ENCODE results near the gene FARP1. TPM values are rescaled to one million over a fixed set of nuclear protein-coding genes. Genes with fewer than 3 reads are reported as not detected.

FARP1 gene
- total and polyA plus RNA-seq, 2 of the 8 experiments (the other 6 are each of a cell fraction or from before 2014, with no cell fraction given): 24.7 to 104 TPM

- Histone ChIP-seq H3K4me2 (ENCODE audit: insufficient read depth in 1 of 2, low read depth in 2 of 2, low read length in 2 of 2) (no peak overlapping the region), H4K91ac (replicated peaks; ENCODE audit: insufficient read length, low read length) (no peak overlapping the region), H4K5ac (ENCODE audit: insufficient read length, low read depth, low read length) (no peak overlapping the region), H3K14ac (ENCODE audit: insufficient read length) (no peak overlapping the region), H3K36me3 (ENCODE audit: control insufficient read depth in 2 of 4, insufficient read depth in 4 of 4, low read length in 3 of 4) (peaks cover 0 to 7% (median under 1%) of the 10 kb centered on the region in 4 experiments; a peak in 1 of 8 replicates), H3K27ac (ENCODE audit: low read depth, low read length) (no peak overlapping the region), H2BK15ac (ENCODE audit: low read length) (no peak overlapping the region), H3K56ac (replicated peaks; ENCODE audit: insufficient read length, low read depth, low read length) (no peak overlapping the region), H2BK5ac (ENCODE audit: low read depth, low read length) (no peak overlapping the region), H3K79me1 (ENCODE audit: low read depth, low read length) (peaks cover 28% of the 10 kb centered on the region), H2BK12ac (ENCODE audit: low read depth, low read length) (no peak overlapping the region), H3K4me1 (replicated peaks in 1 of 4; ENCODE audit: control insufficient read depth in 3 of 4, insufficient read depth in 4 of 4, low read length in 3 of 4) (peaks cover 6 to 18% (median 14%) of the 10 kb centered on the region in 4 experiments), H3K9ac (replicated peaks in 1 of 4; ENCODE audit: extremely low read depth in 1 of 4, low read depth in 3 of 4, low read length in 3 of 4) (no peak overlapping the region), H3K4me3 (ENCODE audit: extremely low read depth in 1 of 4, insufficient read depth in 2 of 4, low read depth in 3 of 4, low read length in 4 of 4) (no peak overlapping the region), H3K79me2 (ENCODE audit: control insufficient read depth in 1 of 2, insufficient read depth in 2 of 2, low read length in 2 of 2) (peaks cover 12 to 88% of the 10 kb centered on the region in 2 experiments; a peak in 3 of 4 replicates), H3K27me3 (replicated peaks in 1 of 4; ENCODE audit: control insufficient read depth in 3 of 4, extremely low read depth in 1 of 4, insufficient read depth in 3 of 4, low read length in 3 of 4) (no peaks in the 10 kb centered on the region), H3K18ac (ENCODE audit: extremely low read depth, low read length) (no peak overlapping the region), H3K4ac (replicated peaks; ENCODE audit: insufficient read length, low read depth, low read length) (no peak overlapping the region), H3K9me3 (ENCODE audit: insufficient read depth in 2 of 2, low read depth in 1 of 2, low read length in 1 of 2) (no peaks in the 10 kb centered on the region), H3K23ac (ENCODE audit: insufficient read length) (no peak overlapping the region), H2BK20ac (ENCODE audit: low read length) (no peak overlapping the region), H2BK120ac (replicated peaks; ENCODE audit: low read depth, low read length) (no peak overlapping the region), H2AK5ac (ENCODE audit: low read depth, low read length) (no peak overlapping the region), H2AFZ (ENCODE audit: low read length) (no peak overlapping the region), H4K20me1 (replicated peaks in 1 of 2; ENCODE audit: control insufficient read depth in 1 of 2, insufficient read depth in 2 of 2, low read length in 2 of 2) (peaks cover 18 to 22% of the 10 kb centered on the region in 2 experiments), H4K8ac (ENCODE audit: extremely low read depth, insufficient read depth, low read length) (no peak overlapping the region), H3K23me2 (ENCODE audit: low read depth, low read length) (no peaks in the 10 kb centered on the region)
- CTCF ChIA-PET (ENCODE audit: partially characterized antibody): interaction anchor here (0.7 to 3.7 kb wide), 5 partner anchors 17 to 116 kb away, joined by 3 to 14 read pairs (median 4); no protein-coding TSS in a partner anchor
- 94% methylated on average over 10 of the region's 10 CpGs; no CpG with 5 or more reads in 1 of the 2 experiments for WGBS, 2 experiments (ENCODE audit: extremely low coverage in 1 of 2, insufficient coverage in 1 of 2, insufficient read length in 1 of 2, insufficient replicate concordance in 2 of 2, low coverage in 1 of 2, low lambda C conversion rate in 2 of 2, missing lambda C conversion rate in 1 of 2)
- POLR2A ChIA-PET (ENCODE audit: partially characterized antibody): no interaction called here
- FAIRE-seq: no peak
- DNase-seq (ENCODE audit: low read depth in 1 of 2, low spot score in 2 of 2): no peak
- TF ChIP-seq TBP (IDR thresholded peaks at IDR 0.05; ENCODE audit: low read depth, low read length) (no peak), RXRA (IDR thresholded peaks at IDR 0.05; ENCODE audit: insufficient read depth, low read depth, low read length) (no peak), POLR2AphosphoS5 (IDR thresholded peaks at IDR 0.05; ENCODE audit: low read depth, low read length) (no peak), CTCF (IDR thresholded peaks at IDR 0.05; ENCODE audit: control extremely low read depth in 1 of 3, insufficient read depth in 1 of 3, low read depth in 1 of 3, low read length in 3 of 3) (no peak), SP1 (IDR thresholded peaks at IDR 0.05; ENCODE audit: low read depth, low read length) (no peak), NRF1 (IDR thresholded peaks at IDR 0.05; ENCODE audit: low read depth, low read length) (no peak), ASH2L (IDR thresholded peaks at IDR 0.05; ENCODE audit: low read length) (no peak), CEBPB (IDR thresholded peaks at IDR 0.05; ENCODE audit: low read depth, low read length) (no peak), CTBP2 (IDR thresholded peaks at IDR 0.05; ENCODE audit: borderline replicate concordance, insufficient read depth, insufficient read length, low read length) (no peak)
Measured at GRCh38 chr13:98503175-98504028, 360.5 kb downstream of the FARP1 start.

All from H1 (cell line).